Measurements from ENCODE around the gene PEX16. TPM values are rescaled to one million over a fixed set of nuclear protein-coding genes. Genes with fewer than 3 reads are reported as not detected.

Gene PEX16
- total RNA-seq, 4 donors from 2014 or later, result 18.3 to 25.5 (median 22.1) TPM

GRCh38 chr11:45877221-45877620, 40.5 kb downstream of the PEX16 start:
- WGBS, 2 donors, result 85 to 86% methylated on average over 7 to 8 of the region's 8 CpGs
- DNase-seq, result no peak
- H3K4me3 ChIP-seq, result no peak overlapping the region
- no peaks in the 10 kb centered on the region for H3K4me1 ChIP-seq
- peaks cover 0 to 99% (median 31%) of the 10 kb centered on the region in 3 donors for H3K36me3 ChIP-seq
- no peaks in the 10 kb centered on the region for H3K9me3 ChIP-seq
- intact Hi-C loops (cut with DNase I), result no loop called here
- H3K27ac ChIP-seq, result no peak overlapping the region
- no peak for TF ChIP-seq POLR2A (IDR thresholded peaks at IDR 0.05)
- no peak for TF ChIP-seq CTCF (IDR thresholded peaks at IDR 0.05)
- no peaks in the 10 kb centered on the region for H3K27me3 ChIP-seq

GRCh38 chr11:45876401-45876800, 41.3 kb downstream of the PEX16 start:
- no peak for TF ChIP-seq POLR2A (IDR thresholded peaks at IDR 0.05)
- intact Hi-C loops (cut with DNase I), result no loop called here
- 52 to 70% methylated on average over 6 of the region's 6 CpGs for WGBS, 2 donors
- no peak for DNase-seq
- Histone ChIP-seq H3K36me3 (peaks cover 2 to 99% (median 33%) of the 10 kb centered on the region in 3 donors), H3K4me1 (no peaks in the 10 kb centered on the region), H3K9me3 (no peaks in the 10 kb centered on the region), H3K4me3 (no peak overlapping the region), H3K27ac (no peak overlapping the region), H3K27me3 (no peaks in the 10 kb centered on the region)

GRCh38 chr11:45872651-45873356, 44.9 kb downstream of the PEX16 start:
- intact Hi-C loops (cut with DNase I), result no loop called here
- 67 to 72% methylated on average over 8 to 9 of the region's 9 CpGs for WGBS, 2 donors
- H3K27me3 ChIP-seq, result no peaks in the 10 kb centered on the region
- no peak for DNase-seq
- H3K27ac ChIP-seq, result no peak overlapping the region
- H3K9me3 ChIP-seq, result no peaks in the 10 kb centered on the region
- TF ChIP-seq CTCF (IDR thresholded peaks at IDR 0.05), result peak in 4 of 6 experiments; percentile 44 to 66 (median 51)
- no peak for TF ChIP-seq POLR2A (IDR thresholded peaks at IDR 0.05)
- no peak overlapping the region for H3K4me3 ChIP-seq
- peaks cover 23 to 100% (median 45%) of the 10 kb centered on the region in 3 donors for H3K36me3 ChIP-seq
- no peaks in the 10 kb centered on the region for H3K4me1 ChIP-seq

GRCh38 chr11:45871638-45872037, 46.0 kb downstream of the PEX16 start:
- H3K27me3 ChIP-seq, result no peaks in the 10 kb centered on the region
- WGBS, 2 donors, result 73 to 100% methylated on average over 1 to 2 of the region's 2 CpGs
- no peak for DNase-seq
- H3K36me3 ChIP-seq, result peaks cover 23 to 100% (median 45%) of the 10 kb centered on the region in 3 donors
- H3K4me1 ChIP-seq, result no peaks in the 10 kb centered on the region
- no peak overlapping the region for H3K27ac ChIP-seq
- H3K9me3 ChIP-seq, result no peaks in the 10 kb centered on the region
- TF ChIP-seq POLR2A (IDR thresholded peaks at IDR 0.05), result no peak
- TF ChIP-seq CTCF (IDR thresholded peaks at IDR 0.05), result no peak
- H3K4me3 ChIP-seq, result no peak overlapping the region
- intact Hi-C loops (cut with DNase I), result no loop called here

GRCh38 chr11:45870706-45871105, 47.0 kb downstream of the PEX16 start:
- 93% methylated on average over 3 of the region's 4 CpGs; no CpG with 5 or more reads in 1 of the 2 donors for whole genome bisulfite sequencing, 2 donors
- Histone ChIP-seq H3K27me3 (no peaks in the 10 kb centered on the region), H3K27ac (no peak overlapping the region), H3K4me3 (no peak overlapping the region), H3K9me3 (no peaks in the 10 kb centered on the region), H3K4me1 (no peaks in the 10 kb centered on the region), H3K36me3 (peaks cover 23 to 100% (median 49%) of the 10 kb centered on the region in 3 donors)
- TF ChIP-seq POLR2A (IDR thresholded peaks at IDR 0.05), result no peak
- TF ChIP-seq CTCF (IDR thresholded peaks at IDR 0.05), result no peak
- intact Hi-C loops (cut with DNase I), result no loop called here
- DNase-seq, result no peak

Measured in esophagus squamous epithelium (tissue), 5 donors.